GM06990 (cell line): ENCODE data around the gene OPRD1.

ENCODE experiments used
- DNase-seq: peaks from one replicate; pipeline ENCODE4 v3.0.0-alpha.2; 2011; ENCODE audit not compliant: insufficient read length; ENCODE audit errors: extremely low read depth
- H3K27me3 ChIP-seq: replicated peaks from 2 replicates; pipeline ENCODE4 v1.6.0; 2011; ENCODE audit warnings: low read length; ENCODE audit not compliant: control insufficient read depth, insufficient read depth
- H3K36me3 ChIP-seq: 2 replicates; pipeline ENCODE4 v1.5.1; 2011; ENCODE audit warnings: low read length; ENCODE audit not compliant: control insufficient read depth, insufficient read depth
- H3K4me3 ChIP-seq: replicated peaks from 2 replicates; pipeline ENCODE4 v1.5.1; 2011; ENCODE audit warnings: low read depth, mild to moderate bottlenecking, control low read depth, low read length
- CTCF ChIP-seq: IDR thresholded peaks from 2 replicates; pipeline ENCODE4 v1.5.1; 2011; ENCODE audit warnings: low read length, control low read depth, mild to moderate bottlenecking, inconsistent platforms; ENCODE audit not compliant: insufficient read depth, poor library complexity, severe bottlenecking

OPRD1 gene

GRCh38 chr1:28803662-28804061, 8.3 kb upstream of the OPRD1 start:
- H3K27me3 ChIP-seq = peaks cover 2% of the 10 kb centered on the region; the same call in 1 of the 2 replicates
- TF ChIP-seq CTCF = no peak
- no peak for DNase-seq

GRCh38 chr1:28804071-28804470, 7.9 kb upstream of the OPRD1 start:
- Histone ChIP-seq H3K4me3 (no peak overlapping the region), H3K36me3 (no peaks in the 10 kb centered on the region), H3K27me3 (peaks cover 2% of the 10 kb centered on the region; the same call in 1 of the 2 replicates)
- TF ChIP-seq CTCF = no peak
- no peak for DNase-seq

More at GRCh38 chr1:28803662-28804061, 8.3 kb upstream of the OPRD1 start:
- no peaks in the 10 kb centered on the region for H3K36me3 ChIP-seq
- H3K4me3 ChIP-seq = no peak overlapping the region

GRCh38 chr1:28807046-28807445, 4.9 kb upstream of the OPRD1 start:
- DNase-seq = no peak
- peaks cover 2% of the 10 kb centered on the region; the same call in 1 of the 2 replicates for H3K27me3 ChIP-seq
- TF ChIP-seq CTCF = no peak

GRCh38 chr1:28807986-28808385, 4.0 kb upstream of the OPRD1 start:
- TF ChIP-seq CTCF = no peak
- H3K4me3 ChIP-seq = no peak overlapping the region
- no peak for DNase-seq
- H3K36me3 ChIP-seq = no peaks in the 10 kb centered on the region
- H3K27me3 ChIP-seq = peaks cover 2% of the 10 kb centered on the region; the same call in 1 of the 2 replicates

More at GRCh38 chr1:28807046-28807445, 4.9 kb upstream of the OPRD1 start:
- no peaks in the 10 kb centered on the region for H3K36me3 ChIP-seq
- no peak overlapping the region for H3K4me3 ChIP-seq

GRCh38 chr1:28811369-28811765, 603 bp upstream of the OPRD1 start:
- Histone ChIP-seq H3K4me3 (no peak overlapping the region), H3K27me3 (peaks cover 2% of the 10 kb centered on the region; the same call in 1 of the 2 replicates), H3K36me3 (no peaks in the 10 kb centered on the region)
- DNase-seq = no peak
- no peak for TF ChIP-seq CTCF

- no peak overlapping the region for H3K4me3 ChIP-seq
- no peak for TF ChIP-seq CTCF
- H3K36me3 ChIP-seq = no peaks in the 10 kb centered on the region
- H3K27me3 ChIP-seq = peaks cover under 1% of the 10 kb centered on the region; the same call in 1 of the 2 replicates
- no peak for DNase-seq
These were observed 899 bp downstream of the OPRD1 start for GRCh38 chr1:28812669-28813468.
